ENCODE measurements around the gene PHOSPHO1. TPM values are rescaled to one million over a fixed set of nuclear protein-coding genes. Genes with fewer than 3 reads are reported as not detected.

Gene PHOSPHO1
- polyA plus RNA-seq, 4 donors, result 1.00 to 2.9 (median 2.1) TPM

GRCh38 chr17:49247944-49248343 lies 17.4 kb upstream of the PHOSPHO1 start:
- no peak for DNase-seq (ENCODE audit: low read depth in 4 of 4, low spot score in 3 of 4)

GRCh38 chr17:49244839-49245238 lies 14.3 kb upstream of the PHOSPHO1 start:
- DNase-seq (ENCODE audit: low read depth in 4 of 4, low spot score in 3 of 4), result no peak

- no peak for DNase-seq (ENCODE audit: low read depth in 4 of 4, low spot score in 3 of 4)
Measured at GRCh38 chr17:49242813-49243212, 12.2 kb upstream of the PHOSPHO1 start.

- DNase-seq (ENCODE audit: low read depth in 4 of 4, low spot score in 3 of 4), result no peak
Measured at GRCh38 chr17:49241692-49242397, 11.3 kb upstream of the PHOSPHO1 start.

GRCh38 chr17:49241040-49241439 lies 10.5 kb upstream of the PHOSPHO1 start:
- DNase-seq (ENCODE audit: low read depth in 4 of 4, low spot score in 3 of 4), result no peak

GRCh38 chr17:49240619-49241018 lies 10.0 kb upstream of the PHOSPHO1 start:
- DNase-seq (ENCODE audit: low read depth in 4 of 4, low spot score in 3 of 4), result no peak

GRCh38 chr17:49239963-49240362 lies 9.4 kb upstream of the PHOSPHO1 start:
- no peak for DNase-seq (ENCODE audit: low read depth in 4 of 4, low spot score in 3 of 4)

GRCh38 chr17:49235896-49236295 lies 5.3 kb upstream of the PHOSPHO1 start:
- no peak for DNase-seq (ENCODE audit: low read depth in 4 of 4, low spot score in 3 of 4)

- no peak for DNase-seq (ENCODE audit: low read depth in 4 of 4, low spot score in 3 of 4)
Measured at GRCh38 chr17:49234509-49235080, 4.0 kb upstream of the PHOSPHO1 start.

GRCh38 chr17:49231563-49231894 lies 942 bp upstream of the PHOSPHO1 start:
- no peak for DNase-seq (ENCODE audit: low read depth in 4 of 4, low spot score in 3 of 4)

- no peak for DNase-seq (ENCODE audit: low read depth in 4 of 4, low spot score in 3 of 4)
Measured at GRCh38 chr17:49229805-49230600, 584 bp downstream of the PHOSPHO1 start.

- DNase-seq (ENCODE audit: low read depth in 4 of 4, low spot score in 3 of 4), result no peak
Measured at GRCh38 chr17:49229076-49229804, 1.3 kb downstream of the PHOSPHO1 start.

- peak in 2 of 4 donors; percentile 53 to 55 for DNase-seq (ENCODE audit: low read depth in 4 of 4, low spot score in 3 of 4)
Measured at GRCh38 chr17:49227436-49228261, 2.9 kb downstream of the PHOSPHO1 start.

GRCh38 chr17:49226771-49227435 lies 3.7 kb downstream of the PHOSPHO1 start:
- no peak for DNase-seq (ENCODE audit: low read depth in 4 of 4, low spot score in 3 of 4)

GRCh38 chr17:49225554-49226236 lies 4.9 kb downstream of the PHOSPHO1 start:
- DNase-seq (ENCODE audit: low read depth in 4 of 4, low spot score in 3 of 4), result no peak

GRCh38 chr17:49224997-49225337 lies 5.6 kb downstream of the PHOSPHO1 start:
- no peak for DNase-seq (ENCODE audit: low read depth in 4 of 4, low spot score in 3 of 4)

- no peak for DNase-seq (ENCODE audit: low read depth in 4 of 4, low spot score in 3 of 4)
Measured at GRCh38 chr17:49224198-49224996, 6.2 kb downstream of the PHOSPHO1 start.

- no peak for DNase-seq (ENCODE audit: low read depth in 4 of 4, low spot score in 3 of 4)
Measured at GRCh38 chr17:49223517-49224197, 6.9 kb downstream of the PHOSPHO1 start.

All from right renal pelvis (tissue), 4 donors.